Measurements from ENCODE around the gene ABHD3.

DNA sequence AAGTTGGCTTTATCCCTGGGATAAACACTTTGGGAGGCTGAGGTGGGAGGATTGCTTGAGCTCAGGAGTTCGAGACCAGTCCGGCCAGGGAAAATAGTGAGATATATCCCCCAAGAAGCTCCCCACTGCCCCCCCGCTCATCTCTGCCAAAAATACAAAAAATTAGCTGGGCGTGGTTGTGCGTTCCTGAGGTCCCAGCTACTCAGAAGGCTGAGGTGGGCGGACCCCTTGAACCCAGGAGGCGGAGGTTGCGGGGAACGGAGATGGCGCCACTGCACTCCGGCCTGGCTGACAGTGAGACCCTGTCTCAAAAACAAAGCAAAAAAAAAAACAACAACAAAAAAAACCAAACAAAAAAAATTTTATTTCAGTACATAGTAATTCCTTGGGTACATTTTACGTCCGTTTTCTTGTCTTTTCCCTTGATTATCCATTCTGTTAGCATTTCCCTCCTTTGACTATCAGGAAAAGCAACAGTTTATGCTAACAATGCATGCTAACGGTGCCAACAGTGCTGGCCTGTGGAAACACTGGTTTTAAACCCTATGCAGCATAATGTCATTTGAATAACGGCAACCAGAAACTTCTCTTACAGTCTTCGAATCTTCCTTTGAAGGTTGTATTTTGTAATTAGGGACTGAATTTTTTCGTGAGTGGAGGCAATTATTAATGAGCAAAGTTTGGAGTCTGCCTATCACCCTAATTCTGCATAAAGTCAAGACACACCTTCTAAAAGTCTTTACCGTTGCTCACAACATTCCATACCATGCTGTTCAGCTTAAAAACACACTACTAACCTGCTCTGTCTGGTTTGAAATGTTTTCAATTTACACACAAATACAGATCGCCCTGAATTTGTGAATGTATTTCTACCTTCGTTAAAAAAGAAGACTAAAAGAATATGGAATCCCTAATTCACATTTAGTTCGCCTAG is 35.3 kb upstream of the ABHD3 start:
- TF ChIP-seq, protein P1, sequence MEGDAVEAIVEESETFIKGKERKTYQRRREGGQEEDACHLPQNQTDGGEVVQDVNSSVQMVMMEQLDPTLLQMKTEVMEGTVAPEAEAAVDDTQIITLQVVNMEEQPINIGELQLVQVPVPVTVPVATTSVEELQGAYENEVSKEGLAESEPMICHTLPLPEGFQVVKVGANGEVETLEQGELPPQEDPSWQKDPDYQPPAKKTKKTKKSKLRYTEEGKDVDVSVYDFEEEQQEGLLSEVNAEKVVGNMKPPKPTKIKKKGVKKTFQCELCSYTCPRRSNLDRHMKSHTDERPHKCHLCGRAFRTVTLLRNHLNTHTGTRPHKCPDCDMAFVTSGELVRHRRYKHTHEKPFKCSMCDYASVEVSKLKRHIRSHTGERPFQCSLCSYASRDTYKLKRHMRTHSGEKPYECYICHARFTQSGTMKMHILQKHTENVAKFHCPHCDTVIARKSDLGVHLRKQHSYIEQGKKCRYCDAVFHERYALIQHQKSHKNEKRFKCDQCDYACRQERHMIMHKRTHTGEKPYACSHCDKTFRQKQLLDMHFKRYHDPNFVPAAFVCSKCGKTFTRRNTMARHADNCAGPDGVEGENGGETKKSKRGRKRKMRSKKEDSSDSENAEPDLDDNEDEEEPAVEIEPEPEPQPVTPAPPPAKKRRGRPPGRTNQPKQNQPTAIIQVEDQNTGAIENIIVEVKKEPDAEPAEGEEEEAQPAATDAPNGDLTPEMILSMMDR (IDR thresholded peaks at IDR 0.05) = no peak
- TF ChIP-seq POLR2A (IDR thresholded peaks at IDR 0.05) = no peak
